ENCODE data around the gene TIA1.

TIA1 gene

DNA sequence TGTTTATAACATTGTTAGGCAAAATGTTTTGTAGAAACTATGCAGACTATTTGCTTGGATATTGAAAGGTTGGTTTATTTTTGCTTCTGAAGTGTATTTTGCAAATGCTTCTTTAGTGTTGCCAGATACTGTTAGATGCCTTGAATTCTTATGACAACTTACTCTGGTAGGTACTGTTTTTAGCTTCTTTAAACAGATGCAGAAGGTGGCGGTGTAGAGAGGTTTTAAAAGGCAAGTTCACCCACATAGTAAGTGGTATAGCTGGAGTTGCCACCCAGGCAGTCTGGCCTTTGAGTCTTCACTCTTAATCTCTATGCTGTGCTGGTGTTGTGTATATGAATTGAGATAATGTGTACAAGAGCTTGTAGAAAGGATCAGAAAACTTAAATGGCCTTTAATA lies 13.1 kb upstream of the TIA1 start:
- DNase-seq (ENCODE audit: low read depth in 2 of 2): no peak
- TF ChIP-seq, protein P1, sequence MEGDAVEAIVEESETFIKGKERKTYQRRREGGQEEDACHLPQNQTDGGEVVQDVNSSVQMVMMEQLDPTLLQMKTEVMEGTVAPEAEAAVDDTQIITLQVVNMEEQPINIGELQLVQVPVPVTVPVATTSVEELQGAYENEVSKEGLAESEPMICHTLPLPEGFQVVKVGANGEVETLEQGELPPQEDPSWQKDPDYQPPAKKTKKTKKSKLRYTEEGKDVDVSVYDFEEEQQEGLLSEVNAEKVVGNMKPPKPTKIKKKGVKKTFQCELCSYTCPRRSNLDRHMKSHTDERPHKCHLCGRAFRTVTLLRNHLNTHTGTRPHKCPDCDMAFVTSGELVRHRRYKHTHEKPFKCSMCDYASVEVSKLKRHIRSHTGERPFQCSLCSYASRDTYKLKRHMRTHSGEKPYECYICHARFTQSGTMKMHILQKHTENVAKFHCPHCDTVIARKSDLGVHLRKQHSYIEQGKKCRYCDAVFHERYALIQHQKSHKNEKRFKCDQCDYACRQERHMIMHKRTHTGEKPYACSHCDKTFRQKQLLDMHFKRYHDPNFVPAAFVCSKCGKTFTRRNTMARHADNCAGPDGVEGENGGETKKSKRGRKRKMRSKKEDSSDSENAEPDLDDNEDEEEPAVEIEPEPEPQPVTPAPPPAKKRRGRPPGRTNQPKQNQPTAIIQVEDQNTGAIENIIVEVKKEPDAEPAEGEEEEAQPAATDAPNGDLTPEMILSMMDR (IDR thresholded peaks at IDR 0.05; ENCODE audit: low read depth, low read length): no peak
- no peak overlapping the region for H3K4me3 ChIP-seq (replicated peaks in 1 of 2; ENCODE audit: low read depth in 2 of 2, low read length in 2 of 2)

DNA sequence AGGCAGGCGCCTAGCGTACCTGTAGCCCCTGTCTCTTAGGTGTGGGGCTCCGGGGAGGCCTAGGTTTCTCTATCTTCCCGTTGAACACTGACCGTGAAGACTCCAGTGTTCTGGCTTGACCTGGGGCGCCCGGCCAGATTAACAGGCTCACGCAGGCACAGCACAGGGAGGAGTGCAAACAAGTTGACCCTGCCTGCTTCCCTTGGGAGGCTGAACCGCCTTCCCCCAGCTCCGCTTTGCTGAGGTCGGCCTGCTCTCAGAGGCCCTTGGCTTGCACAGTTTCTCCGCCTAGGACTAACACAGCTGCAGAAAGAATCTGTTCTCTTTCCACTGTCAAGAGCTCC lies 10.1 kb upstream of the TIA1 start:
- TF ChIP-seq, protein P1 (IDR thresholded peaks at IDR 0.05; ENCODE audit: low read depth, low read length): no peak
- peak overlapping the region; percentile 66 to 75 for H3K4me3 ChIP-seq (replicated peaks in 1 of 2; ENCODE audit: low read depth in 2 of 2, low read length in 2 of 2)
- DNase-seq (ENCODE audit: low read depth in 2 of 2): peak; percentile 66 to 72

DNA sequence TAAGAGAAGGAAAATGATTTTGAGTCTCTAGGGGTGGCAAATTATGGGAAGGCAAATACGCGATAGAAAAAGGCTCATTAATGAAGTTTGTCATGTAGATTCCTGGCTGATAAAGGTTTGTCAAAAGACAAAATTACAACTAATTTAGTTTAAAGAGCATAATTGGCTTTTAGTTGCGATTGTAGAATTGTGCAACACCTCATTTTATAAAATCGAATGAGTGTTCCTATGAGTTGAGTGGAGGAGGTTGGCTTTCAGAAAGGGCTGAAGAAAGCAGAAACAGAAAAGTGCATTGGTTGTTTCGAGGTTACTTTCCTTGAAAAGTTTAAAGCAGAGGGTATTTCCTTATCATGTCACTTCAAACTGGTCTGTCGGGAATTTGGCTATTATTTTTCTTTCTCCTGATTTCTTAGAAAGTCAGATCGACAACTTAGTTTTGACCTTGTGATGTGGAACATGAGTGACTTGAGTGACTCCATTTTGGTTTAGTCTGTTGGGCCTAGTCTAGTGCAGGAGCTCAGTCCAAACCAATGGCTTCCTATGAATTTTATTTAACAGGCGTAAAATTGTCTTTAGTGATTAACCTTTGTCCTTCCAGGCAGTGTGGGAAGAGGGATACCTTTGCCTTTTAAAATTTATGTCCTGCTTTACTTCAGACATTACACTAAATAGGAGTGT lies 7.3 kb upstream of the TIA1 start:
- TF ChIP-seq, protein P1 (IDR thresholded peaks at IDR 0.05; ENCODE audit: low read depth, low read length): no peak
- no peak for DNase-seq (ENCODE audit: low read depth in 2 of 2)
- H3K4me3 ChIP-seq (replicated peaks in 1 of 2; ENCODE audit: low read depth in 2 of 2, low read length in 2 of 2): no peak overlapping the region

DNA sequence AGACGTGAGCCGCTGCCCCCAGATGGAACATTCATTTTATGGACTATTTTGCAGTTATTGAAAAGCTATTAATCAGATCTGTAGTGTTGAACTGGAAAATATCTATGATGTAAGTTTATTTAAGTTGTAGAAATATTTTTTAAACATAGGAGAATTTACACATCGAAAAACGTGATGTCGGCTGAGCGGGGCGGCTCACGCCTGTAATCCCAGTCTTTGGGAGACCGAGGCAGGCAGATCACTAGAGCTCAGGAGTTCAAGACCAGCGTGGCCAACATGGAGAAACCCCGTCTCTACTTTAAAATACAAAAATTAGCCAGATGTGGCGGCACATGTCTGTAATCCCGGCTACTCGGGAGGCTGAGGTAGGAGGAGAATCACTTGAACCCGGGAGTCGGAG lies 2.0 kb upstream of the TIA1 start:
- DNase-seq (ENCODE audit: low read depth in 2 of 2): no peak
- TF ChIP-seq, protein P1 (IDR thresholded peaks at IDR 0.05; ENCODE audit: low read depth, low read length): no peak
- no peak overlapping the region for H3K4me3 ChIP-seq (replicated peaks in 1 of 2; ENCODE audit: low read depth in 2 of 2, low read length in 2 of 2)

DNA sequence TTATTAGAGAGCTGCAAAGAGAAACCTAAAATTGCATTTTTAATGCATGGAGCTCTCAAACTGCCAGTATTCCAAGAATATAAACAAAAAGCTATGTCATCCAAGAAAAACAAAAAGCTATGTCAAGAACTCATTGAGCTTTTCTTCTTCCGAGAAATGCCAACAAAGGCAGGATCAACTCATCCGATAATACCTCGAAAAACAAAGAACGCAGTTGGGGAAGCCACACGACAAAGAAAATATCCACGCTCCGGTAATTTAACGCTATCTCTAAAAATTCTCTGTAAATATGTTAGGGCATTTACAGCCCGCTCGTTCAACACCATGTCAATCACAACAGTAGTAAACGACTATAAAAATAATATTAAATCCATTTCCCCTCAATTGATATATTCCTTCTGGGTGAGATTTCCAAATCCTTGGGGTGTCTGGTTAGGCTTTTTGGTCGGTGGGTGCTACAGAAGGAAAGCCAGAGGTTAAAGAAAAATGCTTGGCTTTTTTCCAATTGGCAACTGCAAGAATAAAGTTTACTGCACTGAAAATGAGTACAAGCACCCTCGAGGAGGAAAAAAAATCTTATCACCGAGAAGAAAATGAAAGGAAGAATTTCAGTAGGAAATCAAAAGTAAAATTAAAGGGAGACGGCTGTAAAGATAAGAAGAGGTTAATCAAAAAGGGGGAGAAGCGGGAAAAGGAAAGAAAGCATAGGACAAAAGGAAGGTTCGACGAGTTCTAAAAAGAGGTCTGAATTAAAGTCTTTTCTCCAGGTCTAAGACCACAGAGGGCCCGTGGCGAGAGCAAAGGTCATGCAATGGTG lies 856 bp downstream of the TIA1 start:
- TF ChIP-seq, protein P1 (IDR thresholded peaks at IDR 0.05; ENCODE audit: low read depth, low read length): no peak
- H3K4me3 ChIP-seq (replicated peaks in 1 of 2; ENCODE audit: low read depth in 2 of 2, low read length in 2 of 2): peak overlapping the region; percentile 82 to 95
- DNase-seq (ENCODE audit: low read depth in 2 of 2): peak; percentile 38 to 50

DNA sequence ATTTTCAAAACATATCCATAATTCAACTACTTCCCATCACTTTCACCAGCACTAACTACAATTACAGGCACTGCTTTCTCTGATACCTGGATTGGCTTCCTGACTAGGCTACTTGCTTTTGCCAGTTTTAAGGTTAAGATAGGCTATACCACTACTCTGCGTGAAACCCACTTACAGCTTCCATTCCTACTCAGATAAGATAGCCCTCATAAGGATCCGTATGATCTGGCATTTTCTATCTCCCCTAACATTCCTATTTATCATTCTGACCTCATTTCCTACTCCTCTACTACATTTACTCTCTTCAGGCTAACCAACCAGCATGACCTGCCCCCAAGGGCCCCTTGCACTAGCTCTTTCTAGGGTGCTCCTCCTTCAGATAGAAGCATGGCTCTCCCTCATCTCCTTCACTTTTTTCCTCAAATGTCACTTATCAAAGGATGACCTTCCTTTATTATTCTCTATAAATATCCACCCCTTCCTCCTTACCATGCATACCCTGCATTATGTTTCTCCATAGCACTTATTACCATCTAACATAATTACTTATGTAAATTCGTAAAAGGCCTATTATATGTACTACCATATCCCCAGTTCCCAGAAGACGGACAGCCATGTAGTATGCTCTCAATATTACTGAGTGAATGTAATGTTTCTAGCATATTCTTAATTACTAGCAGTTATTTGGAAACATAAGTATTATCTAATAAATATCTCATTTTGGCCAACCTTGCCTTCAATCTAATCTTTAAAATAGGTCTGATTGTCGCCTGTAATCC lies 4.4 kb downstream of the TIA1 start:
- TF ChIP-seq, protein P1 (IDR thresholded peaks at IDR 0.05; ENCODE audit: low read depth, low read length): no peak
- no peak overlapping the region for H3K4me3 ChIP-seq (replicated peaks in 1 of 2; ENCODE audit: low read depth in 2 of 2, low read length in 2 of 2)
- no peak for DNase-seq (ENCODE audit: low read depth in 2 of 2)

Data from cardiac fibroblast (primary cell).